GM21576 (cell line): ENCODE data around the gene ECI1.

ENCODE experiments used
- ATAC-seq: cut with Tn5 transposase; IDR thresholded peaks from one replicate; pipeline ENCODE4 v1.9.1; 2021; ENCODE audit warnings: mild to moderate bottlenecking, moderate library complexity; ENCODE audit not compliant: unreplicated experiment

Gene ECI1, protein sequence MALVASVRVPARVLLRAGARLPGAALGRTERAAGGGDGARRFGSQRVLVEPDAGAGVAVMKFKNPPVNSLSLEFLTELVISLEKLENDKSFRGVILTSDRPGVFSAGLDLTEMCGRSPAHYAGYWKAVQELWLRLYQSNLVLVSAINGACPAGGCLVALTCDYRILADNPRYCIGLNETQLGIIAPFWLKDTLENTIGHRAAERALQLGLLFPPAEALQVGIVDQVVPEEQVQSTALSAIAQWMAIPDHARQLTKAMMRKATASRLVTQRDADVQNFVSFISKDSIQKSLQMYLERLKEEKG

DNA sequence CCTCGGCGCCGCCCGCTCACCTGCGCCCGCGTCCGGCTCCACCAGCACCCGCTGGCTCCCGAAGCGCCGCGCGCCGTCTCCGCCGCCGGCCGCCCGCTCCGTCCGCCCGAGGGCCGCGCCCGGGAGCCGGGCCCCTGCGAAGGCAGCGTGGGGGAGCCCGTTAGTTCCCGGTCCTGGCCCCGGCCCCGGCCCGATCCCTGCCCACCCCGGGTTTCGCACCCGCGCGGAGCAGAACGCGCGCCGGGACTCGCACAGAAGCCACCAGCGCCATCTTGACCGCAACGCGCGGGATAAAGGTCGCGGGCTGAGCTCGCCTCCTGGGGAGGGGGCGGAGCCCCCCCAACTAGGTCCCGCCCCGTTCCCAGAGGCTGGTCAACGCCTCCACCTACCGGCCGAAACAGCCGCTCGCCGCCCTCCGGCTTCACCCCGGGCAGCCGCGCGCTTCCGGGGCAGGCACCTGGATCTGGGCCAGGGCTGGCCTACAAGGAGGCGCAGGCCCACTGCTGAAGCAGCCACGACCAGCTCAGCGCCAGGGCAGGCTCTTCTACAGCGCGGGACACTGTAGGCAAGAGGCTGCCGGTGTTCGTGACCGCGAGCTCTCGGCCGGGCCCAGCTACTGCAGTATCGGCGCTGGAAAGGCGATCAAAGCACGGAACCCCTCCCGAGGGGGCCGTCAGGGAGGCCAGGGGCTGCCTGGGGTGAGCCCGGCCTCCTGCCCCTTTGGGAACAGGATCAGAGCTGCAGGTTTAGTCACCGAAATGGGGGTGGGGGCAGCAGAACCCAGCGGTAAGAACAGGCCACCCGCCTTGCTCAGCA, at the start of gene ECI1:
ECI1 (minus strand) TSS at position 292 of the 816 bp plus-strand sequence; CDS start at position 271, 21 bp downstream.
- peak; percentile 81 for ATAC-seq

DNA sequence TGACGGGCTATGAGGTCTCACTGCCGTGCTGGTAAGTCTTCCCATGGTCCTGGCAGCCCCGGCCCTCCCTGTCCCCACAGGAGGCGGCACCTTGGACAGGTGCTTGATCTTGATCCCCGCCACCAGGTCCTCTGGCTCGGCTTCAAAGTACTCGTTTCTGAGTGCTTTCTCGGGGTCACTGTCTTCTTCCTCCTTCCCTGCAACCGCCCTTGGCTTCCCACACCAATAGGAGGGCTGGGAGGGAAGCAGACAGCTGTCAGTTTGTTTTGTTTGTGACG, 48.5 kb upstream of the ECI1 start:
- ATAC-seq: no peak

DNA sequence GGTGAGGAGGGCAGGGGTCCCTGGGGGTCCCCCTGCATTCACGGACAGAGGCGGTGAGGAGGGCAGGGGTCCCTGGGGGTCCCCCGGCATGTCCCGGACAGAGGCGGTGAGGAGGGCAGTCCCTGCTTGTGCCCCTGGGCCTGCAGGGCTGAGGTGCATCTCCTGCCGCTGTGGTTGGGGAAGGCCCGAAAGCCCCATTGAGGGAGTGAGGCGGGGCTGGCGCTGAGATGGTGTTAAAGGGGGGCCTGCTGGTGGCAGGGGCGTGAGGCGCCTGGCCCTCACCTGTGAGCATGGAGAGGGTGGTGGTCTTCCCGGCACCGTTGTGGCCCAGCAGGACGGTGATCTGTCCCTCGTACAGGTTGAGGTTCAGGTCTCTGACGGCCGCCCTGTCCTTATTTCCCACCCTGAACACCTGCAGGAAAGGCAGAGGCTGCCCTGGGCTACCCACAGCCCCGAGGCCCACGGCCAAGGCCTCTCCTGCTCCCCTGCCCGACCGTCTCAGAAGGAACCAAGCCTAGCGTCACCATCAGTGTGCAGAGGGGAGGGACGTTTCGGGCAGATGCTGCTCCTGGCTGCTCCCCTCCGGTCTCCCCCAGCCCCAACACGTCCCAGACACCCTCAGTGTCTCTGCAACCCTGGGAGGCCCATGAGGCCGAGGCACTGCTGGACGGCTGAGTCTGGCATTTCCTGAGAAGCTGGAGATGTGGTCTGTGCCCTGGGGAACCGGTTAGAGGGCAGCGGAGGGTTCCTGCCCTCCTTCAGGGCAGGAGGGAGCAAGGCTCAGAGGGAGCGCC, 47.9 kb upstream of the ECI1 start:
- no peak for ATAC-seq

DNA sequence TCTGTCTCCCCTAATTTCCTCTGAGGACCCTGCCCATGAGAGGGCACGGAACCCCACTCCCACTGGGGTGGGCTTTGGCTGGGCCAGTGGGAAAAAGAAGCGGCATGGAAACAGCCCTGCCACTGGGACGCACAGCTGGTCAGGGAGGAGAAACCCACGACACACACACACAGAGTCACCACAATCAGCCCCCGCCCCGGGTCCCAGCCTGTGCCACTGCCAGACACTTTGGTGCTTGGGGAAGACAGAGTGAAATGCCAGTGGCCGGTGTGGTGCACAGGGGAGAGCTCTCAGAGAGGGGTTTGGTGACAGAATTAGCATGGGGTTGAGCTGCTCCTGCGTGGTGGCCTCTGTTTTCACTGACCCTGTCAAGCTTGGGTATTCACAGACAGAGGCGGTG, 47.2 kb upstream of the ECI1 start:
- ATAC-seq: no peak

DNA sequence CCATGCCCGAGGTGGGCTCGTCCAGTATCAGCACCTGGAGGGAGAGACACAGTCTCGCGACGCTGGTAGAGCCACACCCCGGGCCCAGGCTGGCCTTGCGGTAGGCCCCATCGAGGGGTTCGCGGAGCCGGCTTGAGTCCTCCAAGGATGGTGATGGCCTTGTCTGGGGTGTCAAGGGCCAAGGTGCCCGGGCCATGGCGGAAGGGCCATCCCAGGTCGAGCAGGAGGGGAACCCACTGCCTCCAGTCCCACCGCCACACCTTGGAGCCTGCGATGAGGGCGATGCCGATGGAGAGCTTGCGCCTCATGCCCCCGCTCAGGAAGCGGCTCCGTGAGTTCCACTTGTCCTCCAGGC, 46.1 kb upstream of the ECI1 start:
- no peak for ATAC-seq

DNA sequence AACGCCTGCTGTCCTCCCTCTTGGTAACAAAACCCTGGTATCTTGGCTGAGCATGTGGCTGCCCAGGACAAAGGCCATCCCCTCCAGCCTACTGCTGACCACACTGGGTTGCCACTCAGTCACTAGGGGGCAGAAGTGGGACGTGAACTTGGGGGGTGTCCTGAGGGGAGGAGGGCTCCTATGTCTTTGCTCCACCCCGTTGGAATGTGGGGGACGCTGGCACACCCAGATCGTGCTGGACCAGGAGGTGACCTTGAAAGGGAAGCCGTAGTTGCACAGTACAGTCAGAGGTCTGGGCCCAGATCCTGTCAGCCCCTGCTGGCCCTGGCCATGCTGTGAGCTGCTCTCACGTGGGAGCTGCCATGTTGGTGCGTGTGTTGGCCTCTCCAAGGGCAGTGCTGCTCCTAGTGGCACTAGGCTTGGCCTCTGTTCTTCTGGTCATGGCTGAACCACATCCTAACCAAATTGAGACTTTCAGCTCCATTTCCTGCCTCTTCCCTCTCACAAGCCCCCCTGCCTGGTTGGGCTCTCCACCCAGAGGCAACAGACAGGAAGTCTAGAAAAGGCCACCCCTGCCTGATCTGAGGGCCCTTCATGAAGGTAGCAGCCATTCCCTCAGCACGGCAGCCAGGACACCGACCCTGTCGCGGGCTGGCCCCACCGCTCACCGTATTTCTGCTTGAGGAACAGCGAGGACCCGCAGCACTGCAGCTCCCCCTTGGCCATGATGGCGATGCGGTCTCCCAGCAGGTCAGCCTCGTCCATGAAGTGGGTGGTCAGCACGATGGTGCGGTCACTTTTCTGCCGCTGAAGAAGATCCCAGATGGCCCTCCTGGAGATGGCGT, 45.5 kb upstream of the ECI1 start:
- ATAC-seq: no peak

DNA sequence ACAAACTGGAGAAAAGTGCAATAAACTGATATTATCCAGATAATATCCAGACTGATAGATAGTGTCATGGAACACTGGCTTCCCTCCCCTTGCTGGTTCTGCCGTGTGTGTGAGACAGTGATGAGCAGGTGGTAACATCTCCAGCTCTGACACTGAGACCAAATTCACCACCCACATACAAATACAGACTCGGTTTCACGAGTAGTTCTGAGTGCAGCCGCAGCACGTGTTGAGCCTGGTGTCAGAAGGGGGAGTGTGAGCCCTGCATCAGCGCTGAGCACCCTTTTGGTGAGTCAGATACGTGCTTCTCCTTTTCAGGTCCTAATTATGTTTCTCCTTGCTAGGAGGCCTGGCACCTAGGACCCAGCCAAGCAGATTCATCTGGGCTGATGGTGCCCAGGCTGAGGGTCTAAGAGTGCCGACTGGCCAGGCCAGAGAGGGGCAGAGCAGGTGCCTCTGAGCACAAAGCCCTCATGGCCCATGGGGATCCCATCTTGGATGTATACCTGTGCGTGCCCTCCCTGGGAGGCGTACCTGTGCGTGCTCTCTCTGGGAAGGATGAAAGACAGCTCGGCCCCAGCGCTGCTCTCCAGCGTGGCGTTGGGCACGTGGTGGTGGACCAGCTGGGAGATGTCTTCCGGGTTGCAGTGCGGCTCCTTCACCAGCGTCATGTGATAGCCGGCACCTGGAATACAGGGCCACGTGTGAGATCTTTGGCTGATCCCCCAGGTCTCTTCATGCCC, 43.8 kb upstream of the ECI1 start:
- ATAC-seq: no peak

DNA sequence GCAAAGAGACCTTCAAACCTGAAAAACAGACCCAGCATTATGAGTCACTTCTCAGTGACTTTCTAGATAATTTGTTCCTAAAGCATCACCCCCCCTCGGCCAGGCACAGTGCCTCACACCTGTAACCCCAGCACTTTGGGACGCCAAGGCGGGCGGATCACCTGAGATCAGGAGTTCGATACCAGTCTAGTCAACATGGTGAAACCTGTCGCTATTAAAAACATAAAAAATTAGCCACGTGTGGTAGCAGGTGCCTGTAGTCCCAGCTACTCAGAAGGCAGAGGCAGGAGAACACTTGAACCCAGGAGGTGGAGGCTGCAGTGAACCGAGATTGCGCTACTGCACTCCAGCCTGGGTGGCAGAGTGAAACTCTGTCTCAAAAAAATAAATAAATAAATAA, 40.8 kb upstream of the ECI1 start:
- ATAC-seq: no peak

DNA sequence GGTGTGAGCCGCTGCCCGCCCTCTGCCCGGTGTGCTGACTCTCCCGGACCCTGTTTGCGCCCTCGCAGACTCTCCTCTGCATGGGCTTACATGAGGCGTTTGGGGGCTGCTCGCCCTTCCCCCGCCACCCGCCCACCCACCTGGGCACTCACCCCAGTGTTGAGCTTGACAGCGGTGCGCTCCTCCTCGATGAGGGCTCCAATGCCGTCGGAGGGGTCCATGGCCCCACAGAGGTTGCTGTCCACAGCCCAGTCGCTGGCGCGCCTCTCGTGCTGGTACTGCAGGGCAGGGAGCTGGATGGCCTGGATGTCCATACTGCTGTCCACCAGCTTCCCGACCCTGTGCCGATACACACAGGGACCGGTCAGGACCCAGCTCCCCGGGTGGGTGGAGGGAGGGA, 37.9 kb upstream of the ECI1 start:
- ATAC-seq: no peak

DNA sequence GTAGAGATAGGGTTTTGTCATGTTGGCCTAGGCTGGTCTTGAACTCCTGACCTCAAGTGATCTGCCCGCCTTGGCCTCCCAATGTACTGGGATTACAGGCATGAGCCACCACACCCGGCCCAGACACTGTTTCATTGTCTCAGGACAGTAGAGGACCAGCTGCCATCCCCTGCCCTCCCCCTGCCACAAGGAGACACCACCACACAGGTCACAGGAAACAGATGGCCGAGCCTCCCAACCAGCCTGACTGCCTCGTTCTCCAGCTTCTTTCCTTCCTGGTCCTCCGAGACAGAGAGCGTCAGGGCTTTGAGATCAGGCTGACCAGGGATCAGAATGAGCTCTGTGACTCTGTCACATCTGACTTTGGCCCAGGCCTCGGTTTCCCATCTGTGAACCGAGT, 37.3 kb upstream of the ECI1 start:
- no peak for ATAC-seq

DNA sequence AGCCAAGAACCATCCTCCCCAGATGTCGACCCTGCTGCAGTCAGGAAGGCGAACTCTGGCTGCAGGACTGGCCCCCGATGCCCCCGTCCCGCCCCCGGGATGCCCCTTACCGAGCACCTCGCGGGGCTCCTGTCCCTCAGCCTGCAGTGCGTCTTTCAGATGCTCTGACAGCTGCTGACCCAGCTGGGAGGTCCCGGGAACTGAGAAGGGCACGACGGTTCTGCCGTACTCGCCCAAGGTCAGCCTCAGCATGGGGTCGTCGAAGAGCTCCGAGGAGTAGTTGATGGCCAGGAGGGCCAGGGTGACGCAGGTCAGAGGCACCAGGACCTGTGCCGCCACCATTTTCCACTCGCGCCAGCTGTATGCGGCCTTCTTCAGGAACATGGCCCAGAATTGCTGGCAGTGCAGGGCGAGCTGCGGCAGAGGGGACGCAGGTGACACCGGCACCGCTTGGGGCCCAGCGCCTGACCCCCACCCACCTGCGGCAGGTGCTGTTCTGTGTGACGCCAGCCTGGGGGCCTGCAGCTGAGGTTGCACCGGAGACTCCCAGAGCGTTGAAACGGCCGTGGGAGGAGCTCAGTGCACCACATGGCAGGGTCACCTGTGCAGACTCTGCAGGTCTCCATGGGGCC, 36.6 kb upstream of the ECI1 start:
- ATAC-seq: no peak

DNA sequence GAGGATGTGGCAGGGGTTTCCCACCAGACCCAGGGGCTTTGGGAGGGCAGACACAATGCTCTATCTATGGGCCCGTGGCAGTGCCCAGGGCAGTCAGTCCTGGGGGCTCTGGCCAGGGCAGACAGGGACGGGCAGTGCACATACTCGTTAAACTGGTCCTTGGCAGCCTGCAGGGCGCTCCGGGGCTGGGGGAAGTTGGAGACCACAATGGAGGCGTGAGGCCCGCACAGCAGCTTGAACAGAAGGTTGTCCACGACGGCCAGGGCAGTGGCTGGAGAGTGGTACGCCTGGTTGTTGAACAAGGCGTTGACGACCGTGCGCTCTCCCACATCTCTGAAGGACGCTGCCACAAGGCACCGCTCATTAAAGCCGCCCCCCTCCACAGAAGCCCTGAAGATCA, 35.2 kb upstream of the ECI1 start:
- ATAC-seq: no peak

DNA sequence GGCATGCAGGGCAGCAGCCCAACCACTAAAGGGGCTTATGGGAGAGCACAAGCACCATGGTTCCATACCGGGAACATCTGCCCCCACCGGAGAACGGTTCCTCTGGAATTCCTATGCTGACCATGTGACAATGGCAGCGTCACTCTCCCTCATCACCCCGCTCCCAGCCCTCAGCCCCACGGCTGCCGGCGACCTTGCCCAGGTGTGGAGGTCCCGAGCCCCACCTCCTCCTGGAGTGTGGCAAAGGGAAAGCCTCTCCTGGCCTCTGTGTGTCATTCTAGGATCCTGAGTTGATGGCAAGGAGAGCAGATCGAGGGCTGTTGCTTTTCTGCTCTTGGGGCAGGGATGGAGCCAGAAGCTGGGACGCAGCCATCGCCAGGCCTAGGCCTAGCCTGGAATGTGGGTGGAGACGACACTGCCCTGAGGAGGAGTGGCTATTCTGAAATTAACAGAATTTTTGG, 34.4 kb upstream of the ECI1 start:
- ATAC-seq: no peak

DNA sequence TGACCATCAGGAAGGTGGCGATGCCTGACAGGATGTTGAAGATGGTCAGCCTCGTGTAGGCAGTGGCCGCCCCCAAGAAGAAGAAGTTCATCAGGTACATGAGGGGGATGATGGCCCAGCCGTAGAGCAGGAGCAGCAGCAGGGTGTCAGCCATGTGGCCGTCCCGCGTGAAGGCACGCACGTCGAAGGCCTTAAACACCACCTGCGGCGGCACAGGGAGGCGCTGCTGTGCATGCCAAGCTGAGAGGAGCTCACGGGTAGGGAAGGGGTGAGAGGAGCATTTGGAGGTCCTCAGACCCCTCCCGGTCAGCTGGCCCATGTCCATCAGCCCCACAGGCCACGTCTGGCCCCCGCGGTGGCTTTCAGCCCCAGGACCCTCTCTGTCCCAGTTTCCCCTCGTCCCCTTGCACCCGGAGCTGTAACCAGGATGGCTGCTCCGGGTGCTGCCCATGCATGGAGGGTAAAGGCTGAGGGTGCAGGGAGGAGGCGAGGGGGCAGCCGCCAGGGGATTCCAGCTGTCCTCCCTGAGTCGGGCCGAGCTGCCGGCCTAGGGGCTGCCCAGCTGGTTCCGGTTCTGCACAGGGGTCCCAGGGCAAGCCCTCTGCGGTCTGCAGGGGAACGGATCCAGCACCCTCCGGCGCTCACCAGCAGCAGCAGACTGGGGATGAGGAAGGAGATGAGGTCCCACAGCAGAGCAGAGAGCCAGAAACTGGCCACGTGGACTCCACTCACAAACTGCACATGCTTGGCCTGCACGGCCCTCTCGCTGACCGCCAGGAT, 33.6 kb upstream of the ECI1 start:
- ATAC-seq: no peak

DNA sequence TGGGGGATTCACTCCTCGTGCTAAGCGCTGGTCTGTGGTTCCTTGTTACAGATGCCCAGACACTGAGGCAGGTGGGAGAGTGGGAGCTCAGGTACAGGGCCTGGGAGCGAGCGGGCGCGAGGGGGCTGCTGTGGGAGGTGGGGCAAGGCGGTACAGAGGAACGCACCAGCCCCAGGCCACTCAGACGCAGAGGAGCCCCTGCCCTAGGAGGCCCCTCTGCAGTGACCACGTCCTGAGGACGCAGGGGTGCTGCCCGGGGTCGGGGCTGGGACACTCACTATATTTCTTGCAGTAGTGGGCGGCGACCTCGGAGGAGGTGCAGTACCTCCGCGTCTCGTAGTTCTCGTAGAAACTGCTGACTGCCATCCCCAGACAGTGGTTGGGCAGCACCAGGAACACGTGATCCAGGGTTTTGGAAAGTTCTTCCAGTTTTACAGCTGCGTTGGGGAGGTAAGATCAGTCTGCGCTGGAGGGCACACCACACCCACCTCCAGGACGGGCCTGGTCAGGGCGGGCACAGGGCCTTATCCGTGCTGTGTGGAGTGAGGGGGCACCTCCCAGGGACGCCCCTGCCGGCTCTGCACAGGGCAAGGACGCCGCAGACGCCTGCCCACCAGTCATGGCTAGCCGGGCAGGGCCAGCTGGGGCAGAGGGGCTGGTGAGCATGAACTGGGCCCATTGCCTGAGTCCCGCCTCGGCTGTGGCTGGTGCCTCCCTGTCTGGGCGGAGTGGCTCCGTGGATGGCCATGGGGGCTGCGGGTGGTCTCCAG, 32.8 kb upstream of the ECI1 start:
- no peak for ATAC-seq

DNA sequence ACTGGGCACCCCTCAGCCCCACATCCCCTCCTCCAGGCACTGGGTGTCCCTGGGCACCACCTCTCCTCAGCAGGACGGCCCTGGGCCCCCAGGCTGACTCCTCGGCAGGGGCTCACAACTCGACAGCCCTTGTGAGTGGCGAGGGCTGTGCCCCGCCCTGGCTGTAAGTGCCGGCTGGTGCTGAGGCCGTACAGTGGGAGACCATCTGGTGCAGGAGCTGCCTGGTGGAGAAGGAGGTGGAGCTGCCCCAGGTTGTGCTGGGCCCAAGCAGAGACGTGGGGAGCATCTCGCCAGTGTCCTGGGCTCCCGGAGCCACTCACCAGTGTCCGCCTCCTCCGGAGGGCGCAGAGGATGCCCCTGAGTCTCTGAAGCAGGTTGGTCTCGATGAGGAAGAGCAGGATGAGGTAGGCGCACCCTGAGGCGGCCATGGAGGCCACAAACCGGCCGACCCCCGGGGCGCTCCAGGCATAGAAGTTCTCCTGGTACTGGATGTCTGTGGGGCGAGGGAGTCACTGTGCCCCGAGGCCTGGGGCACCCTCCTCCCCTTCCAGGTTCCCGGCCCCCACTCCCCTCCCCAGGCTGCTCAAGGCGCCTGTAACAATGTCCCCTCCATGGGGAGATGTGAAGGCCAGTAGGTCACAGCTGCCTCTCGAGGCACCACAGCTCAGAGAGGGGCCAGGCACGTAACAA, 31.6 kb upstream of the ECI1 start:
- ATAC-seq: no peak

DNA sequence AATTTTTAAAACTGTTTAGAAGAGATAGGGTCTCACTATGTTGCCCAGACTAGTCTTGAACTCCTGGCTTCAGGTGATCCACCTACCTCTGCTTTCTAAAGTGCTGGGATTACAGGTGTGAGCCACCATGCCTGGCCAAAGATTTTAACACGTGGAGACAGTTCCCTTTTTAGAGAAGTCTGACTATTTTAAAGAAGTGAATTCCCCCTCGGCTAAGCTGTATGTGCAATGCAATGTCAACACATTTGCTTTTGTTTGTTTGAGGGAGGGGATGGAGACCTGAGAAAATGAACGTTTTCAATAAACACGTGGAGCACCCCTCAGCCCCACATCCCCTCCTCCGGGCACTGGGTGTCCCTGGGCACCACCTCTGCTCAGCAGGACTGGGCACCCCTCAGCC, 30.9 kb upstream of the ECI1 start:
- ATAC-seq: no peak
